IPS-20b (cell line): ENCODE data around the gene TRAM2.

Source experiments
- H3K27ac ChIP-seq: one replicate; pipeline ENCODE4 v1.5.1; 2013; ENCODE audit warnings: low read length
- H3K27me3 ChIP-seq: 2 replicates; pipeline ENCODE4 v1.6.1; 2013; ENCODE audit warnings: mild to moderate bottlenecking, low read length, inconsistent platforms; ENCODE audit not compliant: insufficient read depth
- H3K36me3 ChIP-seq: 2 replicates; pipeline ENCODE4 v1.6.1; 2013; ENCODE audit warnings: low read depth, mild to moderate bottlenecking, inconsistent platforms, low read length, moderate library complexity; ENCODE audit not compliant: insufficient read depth
- H3K4me1 ChIP-seq: 2 replicates; pipeline ENCODE4 v1.6.1; 2013; ENCODE audit warnings: mild to moderate bottlenecking, control low read depth, inconsistent platforms, low read length, moderate library complexity; ENCODE audit not compliant: insufficient read depth
- H3K4me3 ChIP-seq: 2 replicates; pipeline ENCODE4 v1.5.1; 2013; ENCODE audit warnings: mild to moderate bottlenecking, low read length, inconsistent platforms
- H3K9ac ChIP-seq: 2 replicates; pipeline ENCODE4 v1.6.1; 2013; ENCODE audit warnings: low read depth, mild to moderate bottlenecking, inconsistent platforms, low read length, moderate library complexity
- H3K9me3 ChIP-seq: 2 replicates; pipeline ENCODE4 v1.6.1; 2013; ENCODE audit warnings: mild to moderate bottlenecking, low read depth, low read length, inconsistent platforms; ENCODE audit not compliant: insufficient read depth

The TRAM2 gene

DNA sequence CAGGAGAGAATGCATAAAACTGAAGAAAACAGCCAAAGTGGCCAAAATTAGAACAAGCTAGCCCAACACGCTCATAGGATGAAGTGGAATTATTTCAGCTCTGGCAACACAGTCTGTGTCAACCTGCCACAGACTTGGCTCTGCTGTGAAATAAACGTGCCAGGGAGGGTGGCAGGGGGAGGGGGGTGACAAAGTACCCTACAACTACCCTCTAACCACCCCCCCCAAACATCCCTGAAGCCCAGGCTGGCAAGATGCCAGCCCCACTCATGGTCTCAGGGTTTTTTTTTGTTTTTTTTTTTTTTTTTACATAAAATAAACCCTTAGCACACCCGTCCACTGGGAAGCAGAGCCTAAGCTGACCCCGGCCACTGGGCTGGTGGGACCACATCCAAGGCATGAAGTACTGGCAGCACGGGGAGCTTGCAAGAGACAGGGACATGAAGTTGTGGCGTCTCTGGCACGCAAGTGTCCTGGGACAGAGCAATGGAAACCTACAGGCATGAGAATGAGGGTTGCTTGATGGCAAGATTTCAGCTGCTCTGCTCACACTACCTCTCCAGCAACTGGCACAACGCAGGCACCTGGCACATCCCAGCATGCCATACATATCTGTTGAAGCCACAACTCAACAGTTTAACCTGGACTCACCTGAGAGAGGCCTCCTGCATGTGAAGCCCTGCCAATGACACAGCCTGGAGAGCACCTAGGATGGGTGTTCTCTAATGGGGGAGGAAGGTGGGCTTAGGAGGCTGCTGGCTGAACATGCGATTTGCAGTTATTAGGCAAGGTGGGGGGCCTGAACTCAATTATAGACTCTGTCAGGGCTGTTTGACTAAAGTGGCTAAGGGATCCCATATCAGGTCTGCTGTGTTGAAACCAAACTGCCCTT, 76.4 kb downstream of the TRAM2 start:
- H3K9me3 ChIP-seq = no peaks in the 10 kb centered on the region
- no peak overlapping the region for H3K9ac ChIP-seq
- H3K4me3 ChIP-seq = no peak overlapping the region
- H3K4me1 ChIP-seq = peaks cover 11% of the 10 kb centered on the region; the same call in 1 of the 2 replicates
- H3K27ac ChIP-seq = no peak overlapping the region
- H3K27me3 ChIP-seq = no peaks in the 10 kb centered on the region
- H3K36me3 ChIP-seq = 0 out of 2 replicates have a peak, but pooled peaks cover 20% of the 10 kb centered on the region

- no peak overlapping the region for H3K4me3 ChIP-seq
- peaks cover 11% of the 10 kb centered on the region; the same call in 1 of the 2 replicates for H3K4me1 ChIP-seq
- no peaks in the 10 kb centered on the region for H3K27me3 ChIP-seq
- no peaks in the 10 kb centered on the region for H3K9me3 ChIP-seq
- no peak overlapping the region for H3K27ac ChIP-seq
- H3K9ac ChIP-seq = no peak overlapping the region
- 0 out of 2 replicates have a peak, but pooled peaks cover 16% of the 10 kb centered on the region for H3K36me3 ChIP-seq
Observed at GRCh38 chr6:52499681-52500236, 77.1 kb downstream of the TRAM2 start.

DNA sequence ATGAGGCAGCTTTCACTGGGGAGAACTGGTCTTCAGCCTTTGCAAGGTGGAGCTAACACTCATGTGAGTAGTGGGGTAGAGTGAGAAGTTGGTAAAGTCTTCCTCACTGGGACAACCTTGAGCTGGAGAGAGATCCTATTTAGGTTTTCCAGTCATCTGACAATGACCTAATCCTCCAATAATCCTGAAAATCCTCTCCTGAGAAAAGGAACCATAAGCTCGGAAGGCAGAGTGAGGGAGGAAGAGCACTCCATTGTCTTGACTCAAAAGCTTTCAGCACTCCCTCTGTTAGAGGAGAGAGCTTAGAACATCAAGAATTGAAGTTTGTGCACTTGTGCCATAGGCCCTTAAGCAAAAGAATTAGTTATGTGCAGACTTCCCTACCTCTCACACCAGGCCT, 77.8 kb downstream of the TRAM2 start:
- Histone ChIP-seq H3K27me3 (no peaks in the 10 kb centered on the region), H3K4me1 (peaks cover 11% of the 10 kb centered on the region; the same call in 1 of the 2 replicates), H3K27ac (no peak overlapping the region), H3K36me3 (0 out of 2 replicates have a peak, but pooled peaks cover 14% of the 10 kb centered on the region), H3K4me3 (no peak overlapping the region), H3K9me3 (no peaks in the 10 kb centered on the region), H3K9ac (no peak overlapping the region)

- Histone ChIP-seq H3K4me1 (peaks cover 11% of the 10 kb centered on the region; the same call in 1 of the 2 replicates), H3K36me3 (0 out of 2 replicates have a peak, but pooled peaks cover 14% of the 10 kb centered on the region), H3K9me3 (no peaks in the 10 kb centered on the region), H3K9ac (no peak overlapping the region), H3K27me3 (no peaks in the 10 kb centered on the region), H3K27ac (no peak overlapping the region), H3K4me3 (no peak overlapping the region)
Observed at GRCh38 chr6:52498538-52499017, 78.3 kb downstream of the TRAM2 start.

DNA sequence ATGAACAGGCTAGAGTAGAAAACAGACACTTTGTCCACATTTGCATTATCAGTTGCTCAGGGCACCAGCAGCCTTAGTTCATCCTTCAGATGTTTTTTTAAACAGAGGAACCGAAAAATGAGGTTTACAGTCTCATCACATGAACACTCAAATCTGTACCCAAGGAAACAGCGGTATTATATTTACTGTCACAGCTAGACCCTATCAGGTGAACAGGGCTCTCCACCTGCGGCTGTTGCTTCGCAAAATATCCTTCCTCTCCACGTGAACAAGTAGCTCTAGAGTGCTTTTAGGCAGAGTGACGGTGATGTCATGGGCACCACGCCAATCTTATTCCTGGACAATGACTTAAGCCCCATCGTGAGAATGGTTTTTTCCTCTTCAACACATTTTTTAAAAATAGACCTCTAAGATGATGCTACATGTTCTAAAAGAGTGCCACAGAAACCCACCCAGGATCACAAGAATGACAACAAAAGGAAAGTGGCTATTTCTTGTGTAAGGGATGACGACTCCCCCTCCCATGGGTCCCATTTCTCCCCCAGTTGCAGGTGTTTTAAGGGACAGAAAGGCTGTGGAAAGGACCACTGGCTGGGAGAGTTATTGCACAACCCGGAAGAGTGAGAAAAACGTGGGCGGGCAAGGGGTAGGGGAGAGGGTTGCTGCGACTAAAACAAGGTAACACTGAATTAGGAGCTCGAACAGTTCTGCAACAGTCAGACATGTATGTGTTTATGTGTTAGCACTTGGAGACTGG, 79.0 kb downstream of the TRAM2 start:
- Histone ChIP-seq H3K4me3 (no peak overlapping the region), H3K4me1 (peaks cover 8% of the 10 kb centered on the region; the same call in 1 of the 2 replicates), H3K36me3 (0 out of 2 replicates have a peak, but pooled peaks cover 12% of the 10 kb centered on the region), H3K9ac (no peak overlapping the region), H3K27me3 (no peaks in the 10 kb centered on the region), H3K27ac (no peak overlapping the region), H3K9me3 (no peaks in the 10 kb centered on the region)

GRCh38 chr6:52496631-52497030, 80.2 kb downstream of the TRAM2 start:
- Histone ChIP-seq H3K4me3 (no peak overlapping the region), H3K9ac (no peak overlapping the region), H3K4me1 (peaks cover 8% of the 10 kb centered on the region; the same call in 1 of the 2 replicates), H3K27me3 (no peaks in the 10 kb centered on the region), H3K36me3 (0 out of 2 replicates have a peak, but pooled peaks cover under 1% of the 10 kb centered on the region), H3K9me3 (no peaks in the 10 kb centered on the region), H3K27ac (no peak overlapping the region)

GRCh38 chr6:52495922-52496321, 80.9 kb downstream of the TRAM2 start:
- Histone ChIP-seq H3K27ac (no peak overlapping the region), H3K36me3 (no peaks in the 10 kb centered on the region), H3K4me3 (no peak overlapping the region), H3K9me3 (no peaks in the 10 kb centered on the region), H3K27me3 (no peaks in the 10 kb centered on the region), H3K4me1 (peaks cover 8% of the 10 kb centered on the region; the same call in 1 of the 2 replicates), H3K9ac (no peak overlapping the region)

GRCh38 chr6:52494298-52495072, 82.4 kb downstream of the TRAM2 start:
- Histone ChIP-seq H3K4me1 (peaks cover 8% of the 10 kb centered on the region; the same call in 1 of the 2 replicates), H3K4me3 (no peak overlapping the region), H3K9ac (no peak overlapping the region), H3K36me3 (0 out of 2 replicates have a peak, but pooled peaks cover 5% of the 10 kb centered on the region), H3K27me3 (no peaks in the 10 kb centered on the region), H3K27ac (no peak overlapping the region), H3K9me3 (no peaks in the 10 kb centered on the region)

- Histone ChIP-seq H3K9me3 (no peaks in the 10 kb centered on the region), H3K9ac (no peak overlapping the region), H3K4me1 (no peaks in the 10 kb centered on the region), H3K27ac (no peak overlapping the region), H3K4me3 (no peak overlapping the region), H3K36me3 (0 out of 2 replicates have a peak, but pooled peaks cover 5% of the 10 kb centered on the region), H3K27me3 (no peaks in the 10 kb centered on the region)
Observed at GRCh38 chr6:52493669-52494068, 83.2 kb downstream of the TRAM2 start.

- H3K4me3 ChIP-seq = no peak overlapping the region
- H3K4me1 ChIP-seq = no peaks in the 10 kb centered on the region
- H3K9ac ChIP-seq = no peak overlapping the region
- no peaks in the 10 kb centered on the region for H3K9me3 ChIP-seq
- 0 out of 2 replicates have a peak, but pooled peaks cover 5% of the 10 kb centered on the region for H3K36me3 ChIP-seq
- H3K27ac ChIP-seq = no peak overlapping the region
- H3K27me3 ChIP-seq = no peaks in the 10 kb centered on the region
Observed at GRCh38 chr6:52491203-52492069, 85.4 kb downstream of the TRAM2 start.
